ENCODE measurements around the gene JPT2.

- TF ChIP-seq REST (IDR thresholded peaks at IDR 0.05; ENCODE audit: unreplicated experiment) (no peak), ZNF462 (CRISPR knock-in tag; IDR thresholded peaks at IDR 0.05) (no peak)
These were observed 30.7 kb downstream of the JPT2 start for GRCh38 chr16:1708768-1709180.
